Measurements from ENCODE around the gene TADA2A.

Gene TADA2A

DNA sequence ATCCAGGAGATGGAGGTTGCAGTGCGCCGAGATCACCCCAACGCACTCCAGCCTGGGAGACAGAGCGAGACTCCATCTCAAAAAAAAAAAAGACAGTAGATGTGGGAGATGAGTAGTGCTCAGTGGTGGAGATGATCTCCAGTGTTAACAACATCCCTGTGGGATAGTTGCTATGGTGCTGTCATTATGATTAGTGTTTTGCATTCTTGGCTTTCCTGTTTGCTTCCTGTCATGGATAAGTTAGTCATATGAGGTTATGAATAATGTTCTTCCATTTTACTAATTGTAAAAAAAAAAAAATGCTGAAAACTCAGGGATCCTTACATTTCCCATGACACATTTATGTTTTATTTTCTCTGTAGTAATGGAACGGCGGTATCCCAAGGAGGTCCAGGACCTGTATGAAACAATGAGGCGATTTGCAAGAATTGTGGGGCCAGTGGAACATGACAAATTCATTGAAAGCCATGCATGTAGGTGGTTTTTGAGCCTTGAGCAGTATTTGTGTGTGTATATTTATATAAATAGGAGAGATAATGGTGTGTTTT lies 58.5 kb downstream of the TADA2A start:
- no peak for DNase-seq

DNA sequence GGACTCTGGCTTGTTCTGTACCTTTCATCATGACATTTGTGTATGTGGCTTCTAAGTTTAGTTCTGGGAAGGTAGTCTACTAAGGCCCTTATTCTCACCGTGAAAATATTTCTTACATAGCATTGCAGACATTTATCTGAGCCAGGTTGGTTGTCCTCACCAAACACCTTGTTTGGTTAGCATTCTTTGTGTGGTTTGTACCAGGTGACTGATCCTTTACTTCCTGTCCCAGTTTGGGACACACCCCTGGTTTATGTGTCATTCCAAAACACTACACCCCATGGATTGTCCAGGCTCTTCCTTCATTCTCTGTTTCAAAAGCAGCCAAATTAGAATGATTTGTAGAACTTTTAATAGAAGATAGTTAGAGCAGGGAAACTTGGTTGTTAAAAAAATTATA lies 59.8 kb downstream of the TADA2A start:
- DNase-seq = no peak

DNA sequence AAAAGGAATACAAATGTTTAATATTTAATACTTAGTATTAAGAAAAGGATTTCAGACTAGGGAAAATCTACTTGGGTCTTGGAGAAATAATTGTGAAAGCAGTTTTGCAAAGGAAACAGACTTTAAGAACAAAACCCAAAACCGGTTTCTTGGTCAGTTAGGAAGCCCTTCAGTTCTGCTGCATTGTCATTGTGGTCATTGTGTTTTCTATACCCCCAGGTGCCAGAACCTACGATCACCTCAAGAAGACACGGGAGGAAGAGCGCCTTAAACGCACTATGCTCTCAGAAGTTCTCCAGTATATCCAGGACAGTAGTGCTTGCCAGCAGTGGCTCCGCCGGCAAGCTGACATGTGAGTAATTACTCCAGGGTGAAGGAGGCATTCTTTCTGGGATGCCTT lies 63.5 kb downstream of the TADA2A start:
- DNase-seq = no peak

DNA sequence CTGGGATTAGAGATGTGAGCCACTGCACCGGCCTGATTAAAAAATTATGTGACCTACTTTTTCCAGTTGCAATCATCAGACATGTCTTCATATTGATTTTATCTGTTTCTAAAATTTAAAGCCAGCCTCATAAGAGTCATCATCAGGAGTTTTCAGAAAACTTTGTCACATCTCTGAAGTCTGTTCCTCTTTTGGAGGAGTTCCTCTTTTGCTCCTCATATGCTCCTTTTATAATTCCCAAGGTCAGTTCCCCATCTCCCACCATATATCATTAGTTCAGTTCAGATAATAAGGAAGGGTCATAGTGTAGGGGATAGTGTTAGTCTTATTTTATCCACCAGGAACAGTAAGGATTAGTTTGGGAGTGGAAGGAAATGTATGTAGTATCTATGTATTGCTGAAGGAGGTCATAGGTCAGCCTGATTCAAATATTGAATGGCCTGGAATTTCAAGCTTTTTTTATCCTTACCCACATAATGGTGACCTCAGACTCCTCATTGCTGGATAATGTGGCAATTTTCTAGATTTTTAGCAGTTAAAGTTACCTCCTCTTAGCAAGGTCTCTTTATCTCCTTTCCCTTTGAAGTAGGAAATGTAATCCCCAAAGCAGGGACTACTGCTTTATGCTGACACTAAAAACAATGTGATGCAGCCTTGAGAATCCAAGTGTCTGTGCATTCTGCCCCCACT lies 69.2 kb downstream of the TADA2A start:
- no peak for DNase-seq

DNA sequence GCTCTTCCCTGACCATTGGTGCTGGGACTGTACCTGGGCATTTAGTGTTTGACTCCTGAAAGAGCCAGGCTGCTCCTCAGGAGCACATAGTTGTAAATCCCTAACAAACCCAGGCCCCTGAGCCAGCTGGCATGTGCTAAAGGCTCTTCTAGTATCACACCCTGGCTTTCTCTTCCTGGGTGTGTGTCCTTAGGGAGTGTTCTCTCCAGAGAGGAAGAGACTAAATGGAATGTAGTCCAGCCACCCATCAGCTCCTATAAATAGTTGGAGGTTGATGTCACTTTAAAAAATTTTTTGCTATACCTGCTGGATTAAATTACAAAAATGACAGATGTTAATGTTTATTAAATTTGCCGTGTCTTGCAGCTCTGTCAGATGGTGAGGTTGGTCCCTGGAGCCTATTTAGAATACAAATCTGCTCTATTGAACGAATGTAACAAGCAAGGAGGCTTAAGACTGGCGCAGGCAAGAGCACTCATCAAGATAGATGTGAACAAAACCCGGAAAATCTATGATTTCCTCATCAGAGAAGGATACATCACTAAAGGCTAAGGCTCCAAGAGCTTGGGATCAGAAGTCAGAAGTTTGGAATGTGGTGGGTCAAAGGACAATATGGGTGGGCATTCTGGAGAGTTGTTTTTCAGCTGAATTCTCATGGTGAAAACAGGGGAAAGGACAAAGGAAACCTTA lies 69.9 kb downstream of the TADA2A start:
- DNase-seq = no peak

DNA sequence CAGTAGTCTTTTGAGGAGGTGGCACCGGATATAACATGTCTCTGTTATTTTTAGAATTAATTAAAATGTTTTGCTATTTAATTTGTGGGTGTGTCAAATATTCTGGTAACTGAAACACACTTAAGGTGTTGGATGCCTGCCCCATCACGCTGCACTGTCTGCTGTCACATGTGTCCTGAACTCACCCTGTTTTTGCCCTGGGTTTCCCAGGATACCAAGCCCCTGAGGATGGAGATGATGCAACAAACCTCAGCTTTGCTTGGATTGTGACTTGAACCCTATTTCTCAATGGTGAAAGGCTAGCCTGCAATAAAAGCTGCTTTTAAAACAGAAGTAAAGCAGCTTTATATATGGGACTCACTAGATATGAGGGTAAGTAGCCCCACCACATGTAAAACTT lies 71.5 kb downstream of the TADA2A start:
- no peak for DNase-seq

DNA sequence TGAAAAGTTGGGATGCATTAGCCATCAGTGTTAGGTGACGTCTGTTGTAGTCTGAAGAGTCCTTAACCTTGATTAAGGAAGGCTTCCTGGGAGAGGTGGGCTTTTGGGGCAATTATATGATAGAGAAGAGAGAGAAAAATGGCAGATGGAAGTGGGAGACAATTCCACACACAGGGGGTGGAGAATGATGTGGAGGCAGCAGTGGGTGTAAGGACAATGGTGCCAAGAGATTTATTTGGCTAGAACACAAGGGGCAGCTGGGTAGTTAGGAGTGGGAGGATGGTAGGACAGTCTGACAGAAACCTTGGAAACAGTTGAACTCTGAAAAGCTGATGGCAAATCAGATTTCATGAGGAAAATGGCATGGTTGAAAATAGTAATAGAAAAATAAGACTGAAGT lies 72.3 kb downstream of the TADA2A start:
- DNase-seq = no peak

DNA sequence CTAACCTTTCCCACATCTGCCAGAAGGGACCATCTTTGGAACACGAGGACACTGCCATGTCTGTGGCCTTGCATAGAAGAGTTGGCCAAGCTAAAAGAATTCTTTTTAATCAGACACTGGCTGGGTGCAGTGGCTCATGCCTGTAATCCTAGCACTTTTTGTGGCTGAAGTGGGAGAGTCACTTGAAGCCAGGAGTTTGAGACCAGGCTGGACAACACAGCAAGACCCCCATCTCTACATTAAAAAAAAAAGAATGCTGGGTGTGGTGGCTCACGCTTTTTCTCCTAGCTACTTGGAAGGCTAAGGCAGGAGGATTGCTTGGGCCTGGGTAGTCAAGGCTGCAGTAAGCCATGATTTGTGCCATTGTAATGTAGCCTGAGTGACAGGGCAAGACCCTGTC lies 73.7 kb downstream of the TADA2A start:
- no peak for DNase-seq

DNA sequence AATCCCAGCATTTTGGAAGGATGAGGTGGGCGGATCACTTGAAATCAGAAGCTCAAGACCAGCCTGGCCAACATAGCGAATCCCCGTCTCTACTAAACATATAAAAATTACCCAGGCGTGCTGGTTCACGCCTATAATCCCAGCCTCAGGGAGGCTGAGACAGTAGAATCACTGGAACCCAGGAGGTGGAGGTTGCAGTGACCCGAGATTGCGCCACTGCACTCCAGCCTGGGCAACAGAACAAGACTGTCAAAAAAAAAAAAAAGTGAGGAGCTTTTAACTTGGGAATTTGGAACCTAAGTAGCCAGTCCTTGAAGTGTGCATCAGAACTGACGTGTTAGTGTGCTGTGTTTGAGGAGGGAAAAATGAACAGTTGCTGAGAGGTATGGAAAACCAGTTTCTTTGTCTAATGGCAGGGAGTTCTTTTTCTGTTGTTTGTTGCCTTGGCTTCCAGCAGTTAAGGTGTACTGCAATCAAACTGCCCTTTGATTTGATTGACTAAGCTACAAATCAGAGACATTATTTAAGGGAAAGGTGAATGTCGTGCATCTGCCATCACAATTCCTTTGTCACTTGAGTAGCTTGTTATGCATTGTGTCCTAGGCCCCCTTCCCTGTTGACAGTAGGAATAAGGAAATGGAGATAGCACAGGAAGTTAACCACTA lies 74.4 kb downstream of the TADA2A start:
- DNase-seq = no peak

DNA sequence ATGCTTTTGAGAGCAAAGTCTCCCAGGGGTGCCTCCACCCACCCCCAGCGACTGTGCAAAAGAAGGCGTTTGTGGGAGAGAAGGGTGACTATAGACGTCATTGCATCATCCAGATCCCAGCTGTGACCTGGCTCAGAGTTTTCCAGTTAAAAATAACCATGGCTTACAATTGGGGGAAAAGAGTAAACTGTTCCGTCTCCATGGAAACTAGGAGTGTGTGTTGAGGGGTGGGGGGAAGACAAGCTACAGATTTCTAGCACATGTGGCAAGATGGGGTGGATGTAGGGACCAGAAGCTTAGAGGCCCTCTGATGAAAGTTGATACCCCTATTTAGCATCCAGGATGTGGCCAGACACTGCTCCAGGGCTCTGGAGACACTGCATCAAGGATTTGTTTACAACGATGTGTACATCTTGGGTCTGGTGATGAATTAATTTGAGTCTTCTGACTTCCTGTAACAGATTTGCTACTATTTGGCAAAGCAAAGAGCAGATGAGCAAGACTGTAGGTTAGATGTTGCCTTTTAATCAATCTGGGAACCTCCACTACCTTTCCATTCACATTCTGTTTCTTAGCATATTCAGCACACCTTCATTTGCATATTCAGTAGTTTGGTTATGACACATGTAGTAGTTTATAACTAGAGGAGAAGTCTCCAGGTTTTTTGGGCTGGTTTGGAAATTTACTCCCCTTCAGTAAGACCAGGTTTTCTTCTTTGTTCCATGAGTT lies 76.8 kb downstream of the TADA2A start:
- DNase-seq = no peak

DNA sequence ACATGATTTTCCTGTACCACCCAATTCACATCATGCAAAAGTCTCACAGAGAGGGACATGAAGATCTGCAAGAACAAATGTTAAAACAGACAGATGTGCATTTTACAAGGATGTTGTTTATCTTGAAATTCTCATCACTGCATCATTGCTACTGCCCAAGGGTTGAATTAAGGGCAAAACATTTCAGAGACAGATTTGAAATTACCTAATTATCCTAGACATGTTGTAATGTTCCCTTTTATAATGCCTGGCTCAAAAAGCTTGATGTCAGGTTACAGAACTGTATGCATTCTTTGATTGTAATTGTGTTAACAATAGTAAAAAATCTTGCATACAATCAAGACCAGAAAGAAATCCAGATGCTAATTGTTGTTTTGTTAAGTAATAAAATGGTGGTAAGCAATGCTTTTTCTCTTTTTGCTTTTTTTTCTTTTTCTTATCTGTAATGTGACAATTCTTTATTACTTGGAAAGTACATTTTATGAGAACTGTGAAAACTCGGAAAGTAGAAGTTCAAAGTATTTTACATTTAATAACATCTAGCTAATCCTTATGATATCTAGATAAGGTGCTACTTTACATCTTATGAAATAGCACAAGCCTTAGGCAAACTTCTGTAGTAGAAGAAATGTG lies 79.4 kb downstream of the TADA2A start:
- DNase-seq = no peak

DNA sequence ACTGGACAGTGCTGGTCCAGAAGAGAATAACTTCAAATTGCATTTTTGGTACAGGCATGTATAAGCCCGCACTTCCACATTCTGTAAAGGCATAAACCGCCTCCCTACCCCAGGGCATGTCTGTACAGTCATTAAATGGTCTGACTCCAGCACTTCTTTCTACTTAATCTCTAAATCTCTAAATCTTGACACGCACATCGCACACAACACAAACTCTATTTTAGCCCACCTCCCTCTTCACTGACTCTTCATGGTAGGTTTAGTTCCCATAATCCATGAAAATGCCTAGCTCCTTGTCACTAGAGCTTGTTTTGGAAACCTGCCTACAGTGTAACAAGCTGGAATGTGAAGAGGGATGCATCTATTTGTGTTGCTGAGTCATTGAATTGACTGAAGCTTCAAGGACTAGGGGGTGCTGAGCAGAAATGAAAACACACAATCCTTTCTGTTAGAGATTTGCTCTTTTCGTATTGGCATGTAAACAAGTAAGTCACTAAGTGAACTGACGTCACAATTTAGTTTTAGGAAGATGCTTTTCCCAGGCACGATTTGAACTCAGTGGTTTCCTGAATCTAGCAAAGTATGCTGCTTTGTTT lies 81.4 kb downstream of the TADA2A start:
- DNase-seq = no peak

DNA sequence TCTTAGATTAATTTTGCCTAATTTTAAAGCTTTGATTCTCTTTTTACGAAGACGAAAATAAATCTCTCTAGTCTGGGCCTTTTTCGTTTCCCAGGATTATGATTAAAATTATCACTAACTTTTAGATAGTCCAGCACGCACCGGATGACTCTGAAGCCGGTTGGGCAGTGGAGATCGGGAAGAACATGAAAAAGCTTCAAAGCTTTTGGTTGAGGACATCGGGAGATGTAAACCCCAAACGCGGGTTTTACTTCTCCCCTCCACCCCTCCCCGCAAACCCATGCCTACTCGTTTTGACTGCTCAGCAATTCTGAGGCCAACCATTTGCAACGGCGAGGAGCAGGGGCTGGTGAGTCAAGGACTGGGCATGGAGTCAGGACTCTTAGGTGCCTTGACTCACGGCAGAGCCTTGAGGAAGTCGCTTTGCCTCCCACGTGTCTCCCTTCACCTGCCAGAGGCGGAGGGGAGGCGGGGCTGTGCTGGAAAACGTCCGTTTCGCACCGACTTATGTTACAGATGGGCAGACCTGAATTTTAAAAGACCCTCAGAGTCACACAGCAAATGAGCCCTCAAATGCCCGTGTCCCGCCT lies 82.0 kb downstream of the TADA2A start:
- DNase-seq = peak in 2 of 4 experiments; percentile 6 to 47

DNA sequence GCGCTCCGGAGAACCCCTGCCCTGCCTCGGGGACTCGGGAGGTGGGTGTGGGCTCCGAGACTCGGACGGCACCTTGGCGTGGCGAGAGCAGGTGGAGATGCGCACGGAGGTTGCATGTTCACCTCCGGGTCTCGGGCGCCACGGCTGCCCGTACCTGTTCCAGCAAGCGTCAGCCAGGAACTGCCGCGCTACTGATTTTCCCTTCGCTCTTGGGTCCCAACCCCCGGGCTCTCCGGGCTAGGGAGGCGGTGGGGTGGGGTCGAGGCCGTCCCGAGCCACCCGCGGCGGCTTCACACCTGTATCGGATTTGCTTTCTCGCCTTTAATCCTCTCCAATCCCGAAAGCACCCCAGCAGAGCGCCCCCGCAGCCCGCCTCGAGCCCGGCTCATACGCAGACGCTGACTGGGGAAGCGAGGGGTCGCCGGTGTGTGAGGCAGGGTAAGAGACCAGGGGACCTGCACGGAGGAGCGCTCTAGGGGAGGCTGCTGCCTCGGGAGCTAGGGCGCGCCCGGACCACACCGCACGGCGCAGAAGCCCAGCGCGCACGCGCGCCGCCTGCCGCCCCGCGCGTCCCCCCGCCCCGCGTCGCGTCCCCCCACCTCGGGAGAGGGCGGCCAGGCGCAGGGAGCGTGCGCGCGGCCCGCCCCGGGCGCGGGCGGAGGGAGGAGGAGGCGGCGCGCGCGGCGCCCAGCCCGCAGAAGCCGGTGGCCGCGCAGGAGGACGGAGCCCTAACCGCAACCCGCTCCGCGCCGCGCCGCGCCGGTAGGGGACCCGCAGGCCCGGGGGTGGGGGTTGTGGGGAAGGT lies 82.7 kb downstream of the TADA2A start, which contains the start of gene DUSP14:
DUSP14 (plus strand) TSS at position 695 of the 805 bp plus-strand sequence. CDS start 22,382 bp downstream, outside the sequence.
- peak; percentile 51 to 79 (median 64) for DNase-seq

DNA sequence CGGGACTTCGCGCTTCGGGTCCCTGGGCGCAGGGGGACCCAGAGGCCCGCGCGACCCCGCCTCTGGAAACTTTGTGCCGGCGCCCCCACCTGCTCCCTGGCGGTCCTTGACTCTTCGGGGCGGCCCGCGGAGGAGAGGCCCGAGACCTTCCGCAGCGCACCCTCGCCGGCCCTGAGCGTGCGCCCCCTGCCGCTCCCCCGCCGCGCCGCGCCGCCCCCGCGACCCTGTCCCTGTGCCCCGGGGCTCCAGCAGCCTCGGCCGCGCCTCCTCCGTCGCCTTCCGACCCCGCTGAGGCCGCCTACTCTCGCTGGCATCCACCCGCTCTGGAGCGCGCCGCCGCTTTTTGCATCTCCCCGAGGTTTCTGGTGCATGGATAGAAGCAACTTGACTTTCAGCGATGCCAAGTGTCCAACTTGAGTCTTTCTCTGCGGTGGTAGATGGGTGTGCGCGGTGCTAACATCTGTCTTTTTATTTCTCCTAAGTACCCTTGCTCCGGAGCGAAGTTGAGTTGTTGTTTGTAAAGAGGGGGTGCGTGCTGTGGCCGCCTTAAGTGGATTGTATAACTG lies 83.4 kb downstream of the TADA2A start:
- DNase-seq = peak; percentile 45 to 57 (median 50)

DNA sequence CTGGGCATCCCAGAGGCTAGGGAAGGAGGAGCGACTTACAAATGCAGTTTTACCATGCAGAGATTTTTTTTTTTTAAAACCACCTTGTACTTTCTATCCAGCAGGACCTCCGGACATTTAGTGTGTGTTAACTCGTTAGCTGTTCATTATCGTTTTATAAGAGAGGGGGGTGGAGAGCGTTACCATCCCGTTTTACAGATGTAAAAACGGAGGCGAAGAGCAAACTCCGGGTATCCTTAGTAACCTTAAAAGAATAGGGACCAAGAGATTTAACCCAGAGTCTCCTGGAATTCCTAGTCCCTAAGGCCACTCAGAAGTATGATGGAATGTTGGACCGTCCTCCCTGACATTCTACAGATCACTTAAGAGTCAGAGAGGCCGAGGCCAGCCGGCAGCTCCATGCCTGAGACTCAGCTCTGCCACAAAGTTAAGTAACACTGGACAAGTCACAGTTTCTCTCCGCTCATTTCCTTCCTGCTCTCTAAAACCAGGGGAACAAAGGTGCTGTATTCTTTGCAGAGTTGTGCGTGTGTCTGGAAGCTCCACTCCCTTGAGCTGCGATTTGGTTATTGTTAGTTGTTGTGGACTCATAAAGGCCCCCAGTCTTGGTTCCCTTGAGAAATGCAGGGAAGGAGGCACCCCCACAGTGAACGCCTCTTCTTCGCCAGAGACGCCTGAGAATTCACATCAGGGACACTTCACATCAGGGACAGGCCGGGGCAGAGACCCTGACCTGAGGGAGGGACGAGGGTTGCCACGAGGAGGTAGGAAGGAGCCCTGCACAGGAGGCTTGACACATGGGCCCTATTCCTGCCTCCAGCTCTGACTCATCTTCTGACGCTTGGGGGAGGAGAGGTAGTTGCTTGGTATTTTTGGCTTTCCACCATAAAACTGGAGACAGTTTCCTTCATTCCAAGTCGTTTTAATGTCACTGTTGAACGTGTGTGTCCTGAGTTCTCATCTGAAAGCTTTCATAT lies 84.2 kb downstream of the TADA2A start:
- DNase-seq = no peak

DNA sequence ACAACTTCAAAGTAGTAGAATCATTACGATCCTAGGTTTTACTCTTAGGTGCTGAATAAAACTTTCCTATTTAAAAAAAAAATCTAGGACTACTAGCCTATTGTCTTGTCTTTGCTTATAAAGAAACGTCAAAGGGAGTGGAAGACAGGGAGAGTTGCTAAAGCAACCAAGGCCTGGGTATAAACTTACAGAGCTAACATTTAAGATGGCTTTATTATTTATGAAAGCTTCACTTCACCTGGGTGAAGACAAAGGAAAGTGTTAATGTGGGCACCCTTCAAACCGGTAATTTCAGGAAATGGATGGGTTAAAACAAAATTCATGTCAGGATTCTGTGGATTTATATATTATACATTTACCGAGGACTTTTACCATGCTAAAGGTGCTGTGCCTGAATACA lies 85.5 kb downstream of the TADA2A start:
- no peak for DNase-seq

DNA sequence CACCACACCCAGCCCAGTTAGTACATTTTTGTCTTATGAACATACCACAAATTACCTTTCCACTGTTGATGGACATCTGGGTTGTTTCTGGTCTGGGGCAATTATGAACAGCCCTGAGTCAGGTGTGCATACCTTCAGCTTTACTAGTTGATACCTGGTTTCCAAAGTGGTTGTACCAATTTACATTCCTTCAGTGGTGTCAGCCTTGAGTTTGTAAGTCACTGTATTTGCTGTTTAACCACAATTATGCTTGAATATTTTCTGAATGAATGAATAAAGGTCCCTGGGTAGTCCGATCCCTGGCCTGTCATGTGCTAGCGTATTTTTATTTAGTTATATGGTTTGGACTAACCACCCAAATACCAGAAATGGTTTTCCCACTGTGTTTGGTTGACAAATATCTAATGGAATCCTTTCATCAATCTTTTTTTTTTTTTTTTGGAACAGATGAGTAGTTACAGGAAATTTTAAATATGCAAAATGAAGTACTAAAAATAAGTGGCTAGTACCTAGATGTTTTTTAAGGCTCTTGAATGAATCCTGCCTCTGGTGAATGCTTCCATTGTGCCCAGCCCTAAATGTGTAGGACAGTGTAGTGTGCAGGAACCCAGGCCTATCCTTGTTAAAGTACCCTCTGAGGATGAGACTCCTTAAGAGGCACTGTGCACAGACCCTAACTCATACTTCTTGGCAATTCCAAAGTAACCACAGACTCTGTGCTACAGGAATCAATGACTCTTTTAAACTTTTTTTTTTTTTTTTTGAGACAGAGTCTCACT lies 86.8 kb downstream of the TADA2A start:
- no peak for DNase-seq
